ENCODE measurements around the gene HTT.

GRCh38 chr4:3239303-3239702, 164.8 kb downstream of the HTT start:
- TF ChIP-seq CTCF (IDR thresholded peaks at IDR 0.05) (no peak), POLR2A (IDR thresholded peaks at IDR 0.05) (no peak)
